WTC11 (cell line): ENCODE data around the gene EML6. TPM values are rescaled to one million over a fixed set of nuclear protein-coding genes. Genes with fewer than 3 reads are reported as not detected.
A peak's percentile ranks its signal among the peaks of the same experiment; 100 is the strongest.

ENCODE experiments used
- ATAC-seq: fragments of 200-7000 bp; cut with Tn5 transposase; 2 replicates; pipeline ENCODE4 v1.10.0; 2021; ENCODE audit warnings: mild to moderate bottlenecking, moderate library complexity
- CTCF ChIA-PET: fragments of 300-600 bp; sonication (Branson Sonifier 250); formaldehyde crosslinking; loops from one replicate; lab custom pipeline; 2021; ENCODE audit warnings: antibody characterized with exemption; lab: Charles Lee
- POLR2A ChIA-PET: fragments of 350-600 bp; sonication (Branson Sonifier 250); formaldehyde crosslinking; loops from one replicate; lab custom pipeline; 2021; ENCODE audit warnings: antibody characterized with exemption; lab: Charles Lee
- DNase-seq: peaks from one replicate; pipeline ENCODE4 v3.0.0; 2021; ENCODE audit warnings: low spot score
- H3K27ac Mint-ChIP-seq: 2 replicates; pipeline ENCODE4 v1.8.0; 2021; ENCODE audit warnings: mixed read lengths
- H3K27me3 Mint-ChIP-seq: 2 replicates; pipeline ENCODE4 v1.8.0; 2021; ENCODE audit warnings: low read depth, mild to moderate bottlenecking, moderate library complexity, mixed read lengths
- H3K36me3 Mint-ChIP-seq: 2 replicates; pipeline ENCODE4 v1.8.0; 2021; ENCODE audit warnings: mixed read lengths
- H3K4me1 Mint-ChIP-seq: 2 replicates; pipeline ENCODE4 v1.8.0; 2022; ENCODE audit warnings: mixed read lengths
- H3K4me3 Mint-ChIP-seq: 2 replicates; pipeline ENCODE4 v1.8.0; 2021; ENCODE audit warnings: mild to moderate bottlenecking, moderate library complexity, mixed read lengths
- H3K9me3 Mint-ChIP-seq: 2 replicates; pipeline ENCODE4 v1.8.0; 2021; ENCODE audit warnings: mixed read lengths
- ATF1 ChIP-seq: sonication (generic); formaldehyde crosslinking; IDR thresholded peaks from 2 replicates; pipeline ENCODE4 v1.8.1; 2023; ENCODE audit warnings: mild to moderate bottlenecking, moderate library complexity, missing genetic modification reagents
- ATF2 ChIP-seq: sonication (generic); formaldehyde crosslinking; IDR thresholded peaks from 2 replicates; pipeline ENCODE4 v1.8.1; 2022; ENCODE audit warnings: low read depth, missing genetic modification reagents, borderline replicate concordance
- CBFB ChIP-seq: sonication (generic); formaldehyde crosslinking; IDR thresholded peaks from 2 replicates; pipeline ENCODE4 v1.8.1; 2022; ENCODE audit warnings: mild to moderate bottlenecking, low read depth, missing genetic modification reagents
- CTCF ChIP-seq: fragments of 200-600 bp; IDR thresholded peaks from 2 replicates; pipeline ENCODE4 v1.8.0; 2022; ENCODE audit warnings: antibody characterized with exemption
- ELF4 ChIP-seq: sonication (generic); formaldehyde crosslinking; IDR thresholded peaks from 2 replicates; pipeline ENCODE4 v1.8.1; 2022; ENCODE audit warnings: low read depth, mild to moderate bottlenecking, moderate library complexity, missing genetic modification reagents
- FOXP4 ChIP-seq: sonication (generic); formaldehyde crosslinking; IDR thresholded peaks from 2 replicates; pipeline ENCODE4 v1.8.0; 2022; ENCODE audit warnings: mild to moderate bottlenecking, missing genetic modification reagents
- GTF2I ChIP-seq: fragments of 250-450 bp; sonication (Bioruptor Pico); conservative IDR thresholded peaks from 2 replicates; pipeline ENCODE4 v1.4.0; 2021; ENCODE audit warnings: mild to moderate bottlenecking
- HMGA2 ChIP-seq: fragments of 250-450 bp; sonication (Bioruptor Pico); IDR thresholded peaks from 2 replicates; pipeline ENCODE4 v1.4.0; 2021; ENCODE audit warnings: mild to moderate bottlenecking, moderate library complexity
- NFYB ChIP-seq: sonication (generic); formaldehyde crosslinking; conservative IDR thresholded peaks from 2 replicates; pipeline ENCODE4 v1.8.0; 2022; ENCODE audit warnings: low read depth, missing genetic modification reagents
- PRRX2 ChIP-seq: fragments of 250-450 bp; sonication (Bioruptor Pico); IDR thresholded peaks from 2 replicates; pipeline ENCODE4 v1.8.0; 2021; ENCODE audit warnings: mild to moderate bottlenecking
- RELA ChIP-seq: sonication (generic); formaldehyde crosslinking; IDR thresholded peaks from 2 replicates; pipeline ENCODE4 v1.8.1; 2022; ENCODE audit warnings: missing genetic modification reagents, mild to moderate bottlenecking, borderline replicate concordance
- TP53 ChIP-seq: sonication (generic); formaldehyde crosslinking; IDR thresholded peaks from 2 replicates; pipeline ENCODE4 v1.8.1; 2023; ENCODE audit warnings: mild to moderate bottlenecking, missing genetic modification reagents
- ZNF232 ChIP-seq: sonication (generic); formaldehyde crosslinking; IDR thresholded peaks from 2 replicates; pipeline ENCODE4 v1.8.0; 2022; ENCODE audit warnings: mild to moderate bottlenecking, missing genetic modification reagents
- ZNF281 ChIP-seq: sonication (generic); formaldehyde crosslinking; IDR thresholded peaks from 2 replicates; pipeline ENCODE4 v1.8.0; 2023; ENCODE audit warnings: mild to moderate bottlenecking, missing genetic modification reagents
- ZNF423 ChIP-seq: fragments of 250-450 bp; sonication (Bioruptor Pico); IDR thresholded peaks from 2 replicates; pipeline ENCODE4 v2.1.2; 2022; ENCODE audit warnings: mild to moderate bottlenecking, moderate library complexity
- ZNF671 ChIP-seq: fragments of 250-450 bp; sonication (Bioruptor Pico); IDR thresholded peaks from 2 replicates; pipeline ENCODE4 v1.8.0; 2021; ENCODE audit warnings: mild to moderate bottlenecking
- ZSCAN18 ChIP-seq: fragments of 250-450 bp; sonication (Bioruptor Pico); IDR thresholded peaks from 2 replicates; pipeline ENCODE4 v2.1.2; 2022; ENCODE audit warnings: mild to moderate bottlenecking, moderate library complexity
- total RNA-seq: library from RNA; stranded (reverse); gene quantifications from 3 replicates; pipeline ENCODE4 v1.2.3, GENCODE V29; 2021
- TF ChIP-seq, protein P1 (sequence below): fragments of 250-450 bp; sonication (Bioruptor Pico); IDR thresholded peaks from 2 replicates; pipeline ENCODE4 v1.9.0; 2021; ENCODE audit warnings: mild to moderate bottlenecking

Gene EML6
- total RNA-seq, 1 experiment from 2014 or later = 2.1 TPM

DNA sequence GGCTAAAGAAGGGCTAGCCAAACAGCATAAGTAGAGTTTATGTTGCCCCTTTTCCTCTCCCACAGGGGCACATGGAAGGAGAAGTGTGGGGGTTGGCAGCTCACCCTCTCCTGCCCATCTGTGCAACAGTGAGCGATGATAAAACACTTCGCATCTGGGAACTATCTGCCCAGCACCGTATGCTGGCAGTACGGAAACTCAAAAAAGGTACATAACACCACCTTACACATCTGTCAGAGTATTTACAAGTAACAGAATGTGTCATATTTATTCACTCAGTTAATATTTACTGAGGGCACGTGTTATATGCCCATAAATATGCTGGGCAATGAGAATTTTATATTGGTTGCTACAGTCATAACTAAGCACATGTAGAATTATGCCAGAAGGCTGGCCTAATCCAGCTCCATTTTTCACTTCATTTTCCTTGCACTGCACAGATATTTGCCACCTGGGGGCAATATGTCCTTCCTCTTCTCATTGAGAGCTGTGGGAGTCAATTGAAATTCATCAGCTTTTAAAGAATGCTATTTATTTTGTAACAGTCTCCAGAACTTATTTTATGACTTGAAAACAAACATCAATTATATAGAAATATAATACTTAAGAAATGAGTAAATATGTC is 176.2 kb downstream of the EML6 start:
- Mint-ChIP-seq H3K27ac (no peak overlapping the region), H3K9me3 (peaks cover 15% of the 10 kb centered on the region), H3K36me3 (no peaks in the 10 kb centered on the region), H3K4me3 (no peak overlapping the region), H3K27me3 (no peaks in the 10 kb centered on the region), H3K4me1 (no peaks in the 10 kb centered on the region)
- ChIA-PET POLR2A (interaction anchor here (0.6 kb wide), 2 partner anchors 151 to 387 kb away, joined by 3 to 4 read pairs; partner anchors contain the start of gene RTN4), CTCF (interaction anchor here (0.5 to 1.6 kb wide), 27 partner anchors 19 to 746 kb away, joined by 3 to 36 read pairs (median 3); partner anchors contain the start of genes EML6 and RTN4)
- DNase-seq (no peak), ATAC-seq (0 out of 2 replicates have a peak, but pooled peaks have one; percentile 34)
- TF ChIP-seq TP53 (CRISPR knock-in tag) = no peak
- TF ChIP-seq FOXP4 = no peak
- no peak for TF ChIP-seq ELF4 (CRISPR knock-in tag)

DNA sequence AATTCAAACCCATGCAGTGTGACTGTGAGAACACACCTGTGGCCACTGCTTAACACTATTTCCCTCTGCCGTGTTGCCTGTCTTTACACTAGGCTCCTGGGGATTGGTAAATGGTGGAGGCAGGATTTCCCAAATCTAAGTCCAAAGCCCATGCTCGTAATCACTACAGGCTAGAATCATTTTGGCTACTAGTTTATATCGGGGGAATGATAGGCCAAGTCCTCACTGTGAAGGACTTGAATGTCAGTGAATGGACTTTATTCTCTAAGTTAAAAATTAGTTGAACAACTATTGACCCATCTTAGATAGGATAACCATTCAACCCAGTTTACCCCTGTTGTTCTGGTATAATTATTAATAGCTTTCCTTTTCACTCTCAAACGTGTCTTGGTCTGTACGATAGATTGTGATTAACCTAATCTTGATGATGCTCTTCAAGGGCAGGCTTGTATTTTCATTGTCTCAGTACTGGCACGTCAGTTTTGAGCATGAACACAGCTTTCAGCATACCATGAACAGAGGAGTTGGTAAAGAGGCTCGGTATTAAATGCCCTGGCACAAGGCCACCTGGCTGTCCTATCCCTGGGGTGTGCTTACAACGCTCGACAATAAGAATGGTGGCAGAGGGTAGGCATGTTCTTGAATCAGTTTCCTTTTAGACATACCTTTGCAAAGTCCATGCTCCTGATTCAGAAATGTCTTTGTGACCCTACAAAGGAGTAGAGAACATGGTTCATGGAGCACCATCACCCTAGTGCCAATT is 177.9 kb downstream of the EML6 start:
- TF ChIP-seq ZSCAN18 (CRISPR knock-in tag) = no peak
- H3K27me3 Mint-ChIP-seq = no peaks in the 10 kb centered on the region
- no peaks in the 10 kb centered on the region for H3K4me1 Mint-ChIP-seq
- CTCF ChIA-PET = no interaction called here
- H3K4me3 Mint-ChIP-seq = no peak overlapping the region
- POLR2A ChIA-PET = no interaction called here
- no peaks in the 10 kb centered on the region for H3K36me3 Mint-ChIP-seq
- DNase-seq = no peak
- no peak for ATAC-seq
- no peaks in the 10 kb centered on the region for H3K9me3 Mint-ChIP-seq
- H3K27ac Mint-ChIP-seq = no peak overlapping the region

DNA sequence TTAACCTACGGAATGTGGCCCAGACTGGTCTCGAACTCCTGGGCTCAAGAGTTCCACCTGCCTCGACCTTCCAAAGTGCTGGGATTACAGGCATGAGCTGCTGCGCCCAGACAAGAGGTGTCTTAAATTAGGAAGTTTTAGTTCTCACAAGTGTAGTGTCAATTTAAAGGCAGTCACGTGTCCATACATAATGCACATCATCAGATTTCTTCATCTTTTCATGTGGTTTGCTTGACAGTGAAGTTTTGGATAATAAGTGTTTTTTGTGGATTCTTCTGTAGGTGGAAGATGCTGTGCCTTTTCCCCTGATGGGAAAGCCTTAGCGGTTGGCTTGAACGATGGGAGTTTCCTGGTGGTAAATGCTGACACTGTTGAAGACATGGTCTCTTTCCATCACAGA is 179.3 kb downstream of the EML6 start:
- no peaks in the 10 kb centered on the region for H3K9me3 Mint-ChIP-seq
- POLR2A ChIA-PET = no interaction called here
- no peak overlapping the region for H3K27ac Mint-ChIP-seq
- H3K36me3 Mint-ChIP-seq = no peaks in the 10 kb centered on the region
- H3K4me1 Mint-ChIP-seq = no peaks in the 10 kb centered on the region
- CTCF ChIA-PET = no interaction called here
- H3K27me3 Mint-ChIP-seq = no peaks in the 10 kb centered on the region
- DNase-seq = no peak
- no peak overlapping the region for H3K4me3 Mint-ChIP-seq
- ATAC-seq = no peak
- no peak for TF ChIP-seq NFYB (CRISPR knock-in tag)
- no peak for TF ChIP-seq ATF1 (CRISPR knock-in tag)
- TF ChIP-seq ATF2 (CRISPR knock-in tag) = no peak
- no peak for TF ChIP-seq ZNF232 (CRISPR knock-in tag)
- TF ChIP-seq CBFB (CRISPR knock-in tag) = no peak
- TF ChIP-seq GTF2I = no peak
- no peak for TF ChIP-seq ZNF423 (CRISPR knock-in tag)
- TF ChIP-seq ZNF281 (CRISPR knock-in tag) = no peak
- no peak for TF ChIP-seq RELA (CRISPR knock-in tag)
- no peak for TF ChIP-seq ZNF671 (CRISPR knock-in tag)
- TF ChIP-seq PRRX2 (CRISPR knock-in tag) = no peak
- TF ChIP-seq, protein P1, sequence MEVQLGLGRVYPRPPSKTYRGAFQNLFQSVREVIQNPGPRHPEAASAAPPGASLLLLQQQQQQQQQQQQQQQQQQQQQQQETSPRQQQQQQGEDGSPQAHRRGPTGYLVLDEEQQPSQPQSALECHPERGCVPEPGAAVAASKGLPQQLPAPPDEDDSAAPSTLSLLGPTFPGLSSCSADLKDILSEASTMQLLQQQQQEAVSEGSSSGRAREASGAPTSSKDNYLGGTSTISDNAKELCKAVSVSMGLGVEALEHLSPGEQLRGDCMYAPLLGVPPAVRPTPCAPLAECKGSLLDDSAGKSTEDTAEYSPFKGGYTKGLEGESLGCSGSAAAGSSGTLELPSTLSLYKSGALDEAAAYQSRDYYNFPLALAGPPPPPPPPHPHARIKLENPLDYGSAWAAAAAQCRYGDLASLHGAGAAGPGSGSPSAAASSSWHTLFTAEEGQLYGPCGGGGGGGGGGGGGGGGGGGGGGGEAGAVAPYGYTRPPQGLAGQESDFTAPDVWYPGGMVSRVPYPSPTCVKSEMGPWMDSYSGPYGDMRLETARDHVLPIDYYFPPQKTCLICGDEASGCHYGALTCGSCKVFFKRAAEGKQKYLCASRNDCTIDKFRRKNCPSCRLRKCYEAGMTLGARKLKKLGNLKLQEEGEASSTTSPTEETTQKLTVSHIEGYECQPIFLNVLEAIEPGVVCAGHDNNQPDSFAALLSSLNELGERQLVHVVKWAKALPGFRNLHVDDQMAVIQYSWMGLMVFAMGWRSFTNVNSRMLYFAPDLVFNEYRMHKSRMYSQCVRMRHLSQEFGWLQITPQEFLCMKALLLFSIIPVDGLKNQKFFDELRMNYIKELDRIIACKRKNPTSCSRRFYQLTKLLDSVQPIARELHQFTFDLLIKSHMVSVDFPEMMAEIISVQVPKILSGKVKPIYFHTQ (CRISPR knock-in tag) = no peak
- TF ChIP-seq HMGA2 (CRISPR knock-in tag) = no peak
- no peak for TF ChIP-seq CTCF
